Effector CD4-positive, alpha-beta T cell (primary cell): ENCODE data around the gene NOL4. TPM values are rescaled to one million over a fixed set of nuclear protein-coding genes. Genes with fewer than 3 reads are reported as not detected.
"Not testable (repeated sequence)": the region's sequence is repeated elsewhere in the genome, so short reads cannot be mapped to it uniquely, and the experiment has no call there.

ENCODE experiments used
- DNase-seq: peaks from one replicate; pipeline ENCODE4 v3.0.0-alpha.2; 2020
- total RNA-seq: gene quantifications from one replicate; lab custom pipeline; 2026; lab: John Stamatoyannopoulos, UW

NOL4 gene, protein sequence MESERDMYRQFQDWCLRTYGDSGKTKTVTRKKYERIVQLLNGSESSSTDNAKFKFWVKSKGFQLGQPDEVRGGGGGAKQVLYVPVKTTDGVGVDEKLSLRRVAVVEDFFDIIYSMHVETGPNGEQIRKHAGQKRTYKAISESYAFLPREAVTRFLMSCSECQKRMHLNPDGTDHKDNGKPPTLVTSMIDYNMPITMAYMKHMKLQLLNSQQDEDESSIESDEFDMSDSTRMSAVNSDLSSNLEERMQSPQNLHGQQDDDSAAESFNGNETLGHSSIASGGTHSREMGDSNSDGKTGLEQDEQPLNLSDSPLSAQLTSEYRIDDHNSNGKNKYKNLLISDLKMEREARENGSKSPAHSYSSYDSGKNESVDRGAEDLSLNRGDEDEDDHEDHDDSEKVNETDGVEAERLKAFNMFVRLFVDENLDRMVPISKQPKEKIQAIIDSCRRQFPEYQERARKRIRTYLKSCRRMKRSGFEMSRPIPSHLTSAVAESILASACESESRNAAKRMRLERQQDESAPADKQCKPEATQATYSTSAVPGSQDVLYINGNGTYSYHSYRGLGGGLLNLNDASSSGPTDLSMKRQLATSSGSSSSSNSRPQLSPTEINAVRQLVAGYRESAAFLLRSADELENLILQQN
- not detected for total RNA-seq

DNA sequence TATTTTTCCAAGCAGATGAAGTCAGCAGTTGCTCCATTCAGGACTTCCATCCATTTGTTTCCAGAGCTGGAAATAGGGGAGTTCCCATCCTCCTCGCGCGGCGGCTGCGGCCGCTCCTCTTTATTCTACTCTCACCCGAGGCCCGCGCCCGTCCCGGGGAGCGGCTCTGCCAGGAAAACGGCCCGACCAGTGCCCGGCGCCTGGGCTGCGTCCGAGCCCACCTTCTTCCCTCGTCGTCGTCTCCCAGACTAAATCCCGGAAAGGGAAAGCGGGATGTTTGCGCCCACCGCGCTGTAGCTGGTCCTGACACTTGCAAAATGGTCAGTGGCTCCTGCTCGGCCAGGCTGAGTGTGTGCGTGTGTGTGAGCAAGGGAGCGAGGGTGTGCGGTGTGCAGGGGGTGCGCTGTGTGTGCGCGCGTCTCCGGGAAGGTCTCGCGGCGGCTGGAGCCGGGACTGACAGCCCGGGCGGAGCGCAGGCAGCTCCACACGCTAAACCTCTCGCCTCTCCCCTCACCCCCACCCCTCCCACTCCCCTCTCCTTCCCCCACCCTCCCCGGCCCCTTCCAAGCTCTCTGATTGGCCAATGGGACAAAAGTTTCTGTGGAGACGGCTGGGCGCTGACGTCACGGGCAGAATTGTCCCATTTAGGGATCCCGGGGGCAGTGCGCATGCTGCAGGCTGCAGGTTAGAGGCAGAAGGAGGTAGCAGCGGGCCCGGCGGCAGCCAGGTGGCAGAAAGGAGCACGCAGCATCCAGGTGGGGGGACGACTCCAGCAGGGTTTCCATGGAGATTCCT is at the start of gene NOL4:
NOL4 (minus strand) TSS at position 491 of the 795 bp plus-strand sequence. CDS start 1,660 bp downstream, outside the sequence.
- DNase-seq: no peak

DNA sequence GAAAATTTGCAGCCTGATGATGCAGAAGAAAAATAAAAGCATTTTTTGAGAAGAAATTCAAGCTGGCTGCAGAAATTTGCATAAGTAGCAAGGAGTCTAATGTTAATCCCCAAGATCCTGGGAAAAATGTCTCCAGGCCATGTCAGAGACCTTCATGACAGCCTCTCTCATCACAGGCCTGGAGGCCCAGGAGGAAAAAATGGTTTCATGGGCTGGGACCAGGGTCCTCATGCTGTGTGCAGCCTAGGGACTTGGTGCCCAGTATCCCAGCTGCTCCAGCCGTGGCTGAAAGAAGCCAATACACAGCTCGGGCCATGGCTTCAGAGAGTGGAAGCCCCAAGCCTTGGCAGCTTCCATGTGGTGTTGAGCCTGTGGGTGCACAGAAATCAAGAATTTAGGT is 41.3 kb upstream of the NOL4 start:
- not testable (repeated sequence) for DNase-seq

DNA sequence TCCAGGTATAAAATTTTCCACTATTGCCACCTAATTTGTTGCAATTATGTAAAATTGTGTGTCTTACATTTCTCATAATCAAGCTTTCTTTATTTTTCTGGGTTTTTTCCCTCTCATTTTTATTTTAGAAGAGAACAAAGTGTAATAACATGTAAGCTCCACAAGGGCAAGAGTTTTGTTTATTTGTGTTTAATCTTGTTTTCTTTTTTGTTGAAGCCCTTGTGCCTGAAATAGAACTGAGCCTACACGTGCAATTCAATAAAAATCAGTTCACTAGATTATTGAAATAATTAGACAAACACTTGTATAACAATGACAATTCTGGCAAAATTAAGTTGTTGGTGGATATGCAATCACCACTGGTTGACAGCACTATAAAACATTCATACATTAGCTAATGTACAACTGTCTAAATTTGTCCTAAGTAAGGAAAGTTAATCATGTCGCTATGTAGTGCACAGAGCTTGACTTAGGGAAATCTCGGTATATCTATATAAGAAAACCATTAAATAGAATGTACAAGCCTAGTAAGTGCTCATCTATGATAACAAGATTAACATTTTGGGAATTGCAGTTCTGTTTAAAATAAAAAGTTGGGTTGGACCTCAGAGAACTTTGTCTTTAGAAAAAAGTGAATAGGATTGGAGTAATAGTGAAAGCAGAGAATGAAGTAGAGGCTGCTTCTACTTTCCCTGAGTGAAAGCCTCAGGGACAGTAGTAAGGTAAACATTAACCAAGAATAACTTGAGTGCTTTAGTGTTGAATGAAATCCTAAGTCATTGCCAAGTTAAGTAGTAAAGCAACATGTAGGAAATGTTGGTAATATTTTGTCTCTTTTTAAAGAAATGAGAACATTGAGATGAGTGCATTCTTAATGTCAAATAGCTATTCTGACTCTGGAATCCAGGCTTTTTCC is 37.4 kb upstream of the NOL4 start:
- DNase-seq: no peak

DNA sequence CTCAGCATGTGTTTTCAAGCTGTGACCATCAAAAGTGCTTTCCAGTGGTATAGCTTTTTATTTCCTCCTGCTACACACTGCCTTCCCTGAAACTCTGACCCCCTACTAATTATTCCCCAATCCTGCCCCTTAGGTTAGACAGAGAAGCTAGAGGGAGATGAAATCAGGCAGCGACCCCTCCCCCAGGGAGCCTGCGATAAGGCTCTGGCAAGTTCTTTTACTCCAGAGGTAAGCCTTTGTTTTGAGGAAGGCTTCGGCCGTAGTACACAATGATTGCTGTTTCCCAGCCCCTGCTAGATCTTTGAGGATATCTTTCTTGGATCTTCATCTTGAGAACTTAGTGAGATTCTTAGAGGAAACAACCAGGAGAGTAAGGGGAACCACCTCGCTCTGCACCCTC is 33.5 kb upstream of the NOL4 start:
- no peak for DNase-seq

DNA sequence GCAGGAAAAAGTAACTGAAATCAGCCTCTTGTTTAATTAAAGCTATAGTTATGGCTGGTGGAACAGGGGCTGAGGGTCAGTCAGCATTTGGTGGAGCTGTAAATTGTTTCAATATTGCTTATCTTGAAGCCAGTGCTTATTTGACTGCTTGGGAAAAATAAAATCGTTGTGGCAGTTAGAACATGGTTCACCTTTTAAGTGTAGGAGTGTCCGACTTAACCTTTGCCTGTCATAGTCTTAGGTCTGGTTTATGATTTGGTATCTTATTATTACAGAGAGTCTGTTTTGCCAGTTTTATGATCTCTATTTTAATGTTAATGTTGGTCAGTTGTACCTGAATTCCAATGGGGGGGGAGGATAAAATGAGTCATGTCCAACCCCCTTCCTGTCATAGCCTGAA is 27.2 kb upstream of the NOL4 start:
- DNase-seq: no peak

DNA sequence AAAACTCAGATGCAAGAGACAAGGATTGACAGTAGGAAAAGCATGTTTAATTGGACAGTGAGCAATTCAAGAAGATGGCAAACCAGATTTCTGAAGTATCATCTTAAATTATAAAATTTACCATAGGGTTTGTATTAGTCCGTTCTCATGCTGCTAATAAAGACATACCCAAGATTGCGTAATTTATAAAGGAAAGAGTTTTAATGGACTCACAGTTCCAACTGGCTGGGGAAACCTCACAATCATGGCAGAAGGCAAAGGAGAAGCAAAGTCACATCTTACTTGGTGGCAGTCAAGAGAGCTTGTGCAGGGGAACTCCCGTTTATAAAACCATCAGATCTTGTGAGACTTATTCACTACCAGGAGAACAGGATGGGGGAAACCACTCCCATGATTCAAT is 24.0 kb upstream of the NOL4 start:
- DNase-seq: no peak

DNA sequence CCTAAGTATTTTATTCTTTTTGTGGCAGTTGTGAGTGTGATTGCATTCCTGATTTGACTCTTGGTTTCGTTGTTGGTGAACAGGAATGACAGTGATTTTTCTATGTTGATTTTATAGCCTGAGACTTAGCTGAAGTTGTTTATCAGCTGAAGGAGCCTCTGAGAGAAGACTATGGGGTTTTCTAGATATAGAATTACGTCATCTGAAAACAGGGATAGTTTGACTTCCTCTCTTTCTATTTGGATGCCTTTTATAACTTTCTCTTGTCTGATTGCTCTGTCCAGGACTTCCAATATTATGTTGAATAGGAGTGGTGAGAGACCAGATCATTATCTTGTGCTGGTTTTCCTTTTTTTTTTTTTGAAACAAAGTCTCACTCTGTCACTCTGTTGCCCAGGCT is 18.0 kb upstream of the NOL4 start:
- DNase-seq: no peak

DNA sequence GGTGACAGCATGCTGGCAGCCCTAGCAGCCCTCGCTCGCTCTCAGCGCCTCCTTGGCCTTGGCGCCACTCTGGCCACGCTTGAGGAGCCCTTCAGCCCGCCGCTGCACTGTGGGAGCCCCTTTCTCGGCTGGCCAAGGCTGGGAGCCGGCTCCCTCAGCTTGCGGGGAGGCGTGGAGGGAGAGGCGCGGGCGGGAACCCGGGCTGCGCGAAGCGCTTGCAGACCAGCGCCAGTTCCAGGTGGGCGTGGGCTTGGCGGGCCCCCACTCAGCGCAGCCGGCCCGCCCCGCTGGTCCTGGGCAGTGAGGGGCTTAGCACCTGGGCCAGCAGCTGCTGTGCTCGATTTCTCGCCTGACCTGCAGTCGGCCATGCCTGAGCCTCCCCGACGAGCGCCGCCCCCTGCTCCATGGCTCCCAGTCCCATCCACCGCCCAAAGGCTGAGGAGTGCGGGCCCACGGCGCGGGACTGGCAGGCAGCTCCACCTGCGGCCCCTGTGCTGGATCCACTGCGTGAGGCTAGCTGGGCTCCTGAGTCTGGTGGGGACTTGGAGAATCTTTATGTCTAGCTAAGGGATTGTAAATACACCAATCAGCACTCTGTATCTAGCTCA is 9.2 kb upstream of the NOL4 start:
- DNase-seq: not testable (repeated sequence)

DNA sequence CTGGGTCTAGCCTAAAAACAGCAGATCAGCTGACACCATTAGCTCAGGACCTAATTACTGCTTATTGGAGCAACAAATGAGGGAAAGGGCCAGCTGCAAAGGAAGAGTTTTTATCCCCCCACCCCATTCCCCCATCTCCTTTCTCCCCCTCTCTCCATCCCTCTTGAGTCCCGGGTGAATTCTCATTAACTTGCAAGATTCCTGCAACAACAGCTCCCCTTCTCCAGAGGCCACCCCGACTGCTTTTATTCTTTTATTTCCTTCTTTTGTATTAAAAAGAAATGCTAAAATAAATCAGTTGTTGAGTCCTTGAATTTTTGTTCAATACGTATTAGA is 473 bp upstream of the NOL4 start:
- no peak for DNase-seq

DNA sequence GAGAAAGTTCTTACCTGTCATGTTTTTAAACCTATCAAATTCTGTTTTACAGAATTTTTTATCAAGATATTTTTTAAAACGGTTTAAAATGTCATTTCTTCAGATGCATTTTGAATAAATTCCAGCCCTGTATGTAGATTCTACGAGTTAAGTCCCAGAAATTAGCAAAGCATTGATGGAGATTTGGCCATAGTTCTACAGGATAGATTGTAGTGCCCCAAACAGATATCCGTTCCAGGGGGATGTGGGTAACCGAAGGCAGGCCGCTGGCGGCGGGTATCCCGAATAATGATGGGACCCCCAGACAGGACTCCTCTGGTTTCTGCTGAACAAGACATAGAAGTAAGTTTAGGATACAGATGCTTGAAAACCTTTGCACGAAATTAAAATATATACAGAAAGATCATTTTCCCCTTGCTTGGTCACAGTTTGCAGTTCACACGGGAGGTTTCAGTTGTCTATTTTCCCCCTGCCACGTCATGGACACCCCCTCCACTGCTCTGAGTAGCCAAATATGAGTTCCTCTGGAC is 755 bp downstream of the NOL4 start:
- no peak for DNase-seq

DNA sequence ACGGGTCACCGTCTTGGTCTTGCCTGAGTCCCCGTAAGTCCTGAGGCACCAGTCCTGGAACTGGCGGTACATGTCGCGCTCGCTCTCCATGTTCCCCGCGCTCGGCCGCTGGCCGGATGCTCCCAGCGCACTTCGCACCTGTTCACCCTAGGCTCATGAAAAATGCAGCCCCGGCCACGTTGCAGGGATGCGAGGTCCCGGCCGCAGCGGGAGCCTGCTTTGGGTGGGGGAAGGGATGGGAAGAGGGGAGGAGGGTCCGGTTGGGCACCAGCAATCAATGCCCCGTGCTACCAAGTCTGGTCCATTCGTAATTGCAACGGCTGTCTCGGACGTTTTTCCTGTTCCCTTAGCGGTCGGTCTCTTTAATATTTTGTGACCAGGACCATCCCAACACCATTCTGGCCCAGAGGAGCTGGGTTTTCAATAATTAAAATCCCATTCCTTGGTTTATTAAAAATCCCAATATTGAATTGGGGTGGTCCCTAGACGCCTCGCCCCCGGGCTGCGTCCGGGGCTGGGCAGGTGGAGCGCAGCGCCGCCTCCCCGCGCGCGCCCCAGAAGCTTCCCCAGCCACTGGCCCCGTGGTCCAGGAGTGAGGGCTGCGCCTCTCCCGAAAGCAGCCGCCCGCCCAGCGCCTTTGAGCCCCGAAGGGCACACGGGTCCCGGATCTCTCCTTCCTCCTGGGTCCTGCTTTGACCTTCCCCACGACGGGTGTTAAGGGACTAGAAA is 1.4 kb downstream of the NOL4 start:
- DNase-seq: no peak

DNA sequence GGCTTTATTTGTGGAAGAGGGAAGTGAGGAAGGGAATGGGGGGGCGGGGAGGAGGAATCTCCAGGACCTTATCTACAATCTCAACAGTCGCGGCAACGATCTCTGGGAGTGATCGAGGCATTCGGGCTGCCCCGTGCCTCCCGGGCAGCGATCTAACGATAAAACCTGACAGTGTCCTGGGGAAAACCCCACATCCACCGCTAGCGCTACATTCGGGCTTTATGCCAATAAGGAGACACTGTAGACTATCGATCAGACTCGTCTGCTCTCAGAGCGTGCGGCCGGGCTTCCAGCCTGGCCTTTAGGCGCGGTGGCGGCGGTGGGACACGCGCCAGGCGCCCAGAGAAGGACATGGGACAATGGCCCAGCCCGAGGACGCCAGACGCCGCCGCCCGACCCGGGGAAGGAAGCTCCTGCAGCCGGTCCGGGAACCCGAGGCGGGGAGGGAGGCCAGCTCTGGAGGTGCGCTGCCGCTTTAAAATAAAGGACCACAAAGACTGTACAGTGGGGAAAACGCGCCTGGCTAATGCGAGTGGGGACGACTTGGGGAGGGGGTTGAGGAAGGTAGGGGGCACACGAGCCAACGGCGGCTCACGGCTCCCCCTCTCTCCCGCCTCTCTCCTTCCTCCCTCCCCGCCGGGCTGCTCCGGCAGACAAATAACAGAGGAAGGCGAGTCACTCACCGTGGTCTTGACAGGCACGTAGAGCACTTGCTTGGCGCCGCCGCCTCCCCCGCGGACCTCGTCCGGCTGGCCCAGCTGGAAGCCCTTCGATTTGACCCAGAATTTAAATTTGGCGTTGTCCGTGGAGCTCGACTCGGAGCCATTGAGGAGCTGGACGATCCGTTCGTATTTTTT is 2.2 kb downstream of the NOL4 start:
- no peak for DNase-seq

DNA sequence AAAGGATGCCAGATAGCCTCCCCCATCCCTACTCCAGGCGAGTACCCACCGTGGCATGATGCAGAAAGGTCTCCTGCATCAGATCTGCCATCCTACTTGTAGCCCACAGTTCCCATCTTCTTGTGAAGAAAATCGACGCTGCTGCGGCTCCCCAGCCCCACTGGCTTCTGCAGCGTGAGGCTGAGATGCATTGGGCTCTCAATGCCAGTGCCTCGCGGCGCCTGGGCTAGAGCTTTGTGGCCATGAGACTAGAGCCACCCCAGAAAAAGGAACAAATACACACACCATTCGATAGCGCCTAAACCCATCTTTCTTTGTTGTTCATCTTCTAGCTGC is 2.8 kb downstream of the NOL4 start:
- no peak for DNase-seq

DNA sequence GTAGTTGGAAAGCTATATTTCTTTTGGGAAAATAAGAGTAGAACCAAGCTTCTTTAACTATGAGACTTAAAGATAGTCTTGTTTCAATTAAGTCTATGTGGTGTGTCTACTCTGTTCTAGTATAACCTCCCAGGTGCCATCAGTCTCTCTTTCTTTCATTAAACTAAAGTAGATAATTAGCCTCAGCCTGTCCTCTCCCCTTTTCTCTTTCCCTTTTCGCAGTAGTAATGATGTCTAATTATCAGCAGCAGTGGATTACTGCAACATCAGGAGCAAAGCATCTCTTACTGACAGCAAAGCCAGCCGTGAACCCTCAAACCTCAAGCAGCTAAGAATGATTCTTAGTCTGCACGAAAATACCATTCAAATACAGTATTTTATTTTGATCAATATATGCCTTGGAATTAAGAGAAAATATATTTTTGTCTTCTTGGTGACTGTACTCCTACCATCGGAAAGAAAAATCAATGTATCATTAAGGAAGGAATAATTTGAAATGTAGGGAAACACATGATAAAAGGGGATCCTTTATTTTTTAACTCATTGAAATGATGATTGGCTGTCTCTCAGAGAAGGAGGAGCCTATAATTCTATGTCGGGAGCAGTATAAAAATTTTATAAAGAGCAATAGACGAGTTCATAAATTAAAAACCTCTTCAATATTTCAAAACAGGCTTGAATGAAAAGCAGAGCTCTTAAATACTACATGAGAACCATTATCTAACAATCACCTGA is 4.5 kb downstream of the NOL4 start:
- no peak for DNase-seq

DNA sequence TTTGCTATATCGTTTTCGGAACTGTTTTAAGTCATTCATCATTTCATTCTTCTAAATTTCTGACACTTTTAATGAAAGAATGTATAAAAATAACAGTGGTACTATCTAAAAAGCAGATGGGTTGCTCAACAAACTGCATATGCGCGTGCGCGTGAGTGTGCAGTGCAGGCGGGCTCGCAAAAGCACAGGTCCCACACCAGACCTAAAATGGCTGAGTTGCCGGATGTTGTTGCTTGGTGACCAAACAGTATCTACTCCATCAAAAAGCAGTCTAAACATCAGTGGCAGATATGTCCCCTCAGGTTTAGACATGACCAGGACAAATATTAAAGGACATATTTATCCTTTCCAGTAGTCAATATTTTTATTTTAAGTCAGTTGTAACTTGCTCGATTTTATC is 5.1 kb downstream of the NOL4 start:
- no peak for DNase-seq

DNA sequence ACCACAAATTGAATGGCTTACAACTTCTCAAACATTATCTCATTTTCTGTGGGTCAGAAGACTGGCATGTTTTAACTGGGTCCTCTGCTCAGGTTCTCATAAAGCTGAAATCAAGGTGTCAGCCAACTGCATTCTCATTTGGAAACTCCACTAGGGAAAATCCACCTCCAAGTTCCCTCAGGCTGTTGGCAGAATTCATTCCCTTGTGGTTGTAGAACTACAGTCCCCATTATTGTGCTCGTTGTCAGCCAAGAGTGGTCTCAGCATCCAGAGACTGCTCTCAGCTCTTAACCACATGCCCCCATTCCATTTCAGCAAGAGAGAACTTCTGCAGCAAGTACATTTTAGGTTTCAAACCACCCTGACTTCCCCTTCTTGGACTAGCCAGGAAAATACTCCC is 12.2 kb downstream of the NOL4 start:
- DNase-seq: no peak

DNA sequence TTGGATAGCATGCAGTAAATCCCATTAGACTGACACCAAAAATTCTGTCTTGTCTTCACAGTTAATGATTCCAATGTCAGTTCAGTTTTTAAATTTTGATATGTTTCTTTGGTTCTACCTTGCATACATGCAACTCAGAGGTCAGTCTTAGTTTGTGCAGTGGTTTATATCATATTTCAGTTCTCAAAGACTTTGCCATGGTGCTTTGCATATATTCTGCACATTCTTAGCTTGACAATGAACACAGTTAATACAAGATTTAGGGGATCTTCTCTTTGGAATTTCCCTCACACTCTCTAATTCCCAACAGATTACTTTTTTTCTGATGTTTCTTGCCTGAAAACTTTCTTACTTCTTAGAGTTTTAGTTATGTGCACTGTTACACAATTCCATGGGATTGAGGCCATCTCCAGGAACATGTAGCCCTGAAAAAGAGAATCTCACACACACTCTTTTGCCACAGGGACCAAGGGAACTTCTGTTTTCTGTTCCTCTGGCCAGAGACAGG is 17.3 kb downstream of the NOL4 start:
- no peak for DNase-seq

DNA sequence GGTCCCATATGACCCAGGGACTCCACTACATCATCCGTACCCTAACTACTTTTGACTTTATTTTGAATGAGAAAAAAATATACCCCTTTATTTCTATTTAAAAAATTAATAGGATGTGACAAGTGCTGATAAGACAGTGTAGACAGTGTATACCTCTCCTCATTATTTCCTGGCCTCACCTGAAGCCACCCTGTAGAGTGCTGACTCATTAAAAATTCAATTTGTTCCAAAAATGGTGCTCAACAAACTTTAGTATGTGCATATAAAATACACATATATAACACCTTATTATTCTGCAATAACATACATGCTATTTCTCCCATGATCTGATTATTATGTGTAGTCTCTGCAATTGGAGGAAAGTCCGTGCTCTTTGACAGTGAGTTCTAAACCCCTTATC is 20.8 kb downstream of the NOL4 start:
- no peak for DNase-seq

DNA sequence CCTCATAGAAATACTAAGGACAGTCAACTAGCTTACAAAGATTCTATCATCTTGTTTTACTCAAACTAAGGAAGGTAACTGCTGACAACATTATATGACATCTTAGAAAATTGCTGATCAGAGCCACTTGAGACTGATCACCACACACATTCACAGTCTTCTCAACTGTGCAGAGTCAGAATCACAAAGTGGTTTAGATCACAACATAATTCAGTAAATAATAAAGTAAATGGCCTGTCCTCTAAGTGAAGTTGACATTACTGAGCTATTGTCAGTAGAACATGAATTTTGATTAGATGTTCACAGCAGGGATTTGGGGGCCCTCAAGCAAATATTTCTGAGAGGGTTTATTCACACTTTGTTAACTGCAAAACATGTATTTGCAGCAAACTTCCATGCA is 28.5 kb downstream of the NOL4 start:
- DNase-seq: no peak
